ENCODE results near the gene GLI3. TPM values are rescaled to one million over a fixed set of nuclear protein-coding genes. Genes with fewer than 3 reads are reported as not detected.

GLI3 gene
- total and polyA plus RNA-seq, 9 donors: 7.6 to 25.2 (median 15.6) TPM

- no peak for DNase-seq
- H3K27me3 ChIP-seq (ENCODE audit: control insufficient read depth, insufficient read depth, low read length): no peaks in the 10 kb centered on the region
- H3K36me3 ChIP-seq (ENCODE audit: control insufficient read depth, insufficient read depth, low read length): peaks cover 2% of the 10 kb centered on the region
- no peak overlapping the region for H3K4me3 ChIP-seq (ENCODE audit: low read length)
- H3K27ac ChIP-seq (ENCODE audit: low read length): no peak overlapping the region
- no peaks in the 10 kb centered on the region for H3K9me3 ChIP-seq (replicated peaks; ENCODE audit: control insufficient read depth, low read depth, low read length)
- 100% methylated on average over 1 of the region's 4 CpGs for WGBS (ENCODE audit: insufficient coverage)
- no peaks in the 10 kb centered on the region for H3K4me1 ChIP-seq (ENCODE audit: control insufficient read depth, insufficient read depth, low read length)
Measured at GRCh38 chr7:42117201-42117600, 119.8 kb downstream of the GLI3 start.

DNA sequence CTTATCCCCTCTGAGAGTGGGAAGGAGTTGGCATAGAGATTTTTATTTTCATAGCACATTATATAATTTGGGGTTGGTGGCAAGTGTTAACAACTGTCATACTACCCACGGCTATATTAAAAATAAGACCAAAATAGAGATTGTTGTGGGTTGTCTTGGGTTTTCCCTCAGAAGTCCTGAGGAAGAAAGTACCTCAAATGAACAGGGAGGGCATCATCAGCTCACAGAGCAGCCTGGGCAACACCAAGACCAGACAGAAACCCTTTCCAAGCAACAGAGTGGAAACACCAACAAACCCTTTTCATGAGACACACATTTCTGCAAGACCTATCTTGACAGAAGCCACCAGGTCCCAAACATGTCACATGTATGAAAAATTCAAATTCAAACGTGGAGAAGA is 121.2 kb downstream of the GLI3 start:
- H3K4me1 ChIP-seq (ENCODE audit: control insufficient read depth, insufficient read depth, low read length): no peaks in the 10 kb centered on the region
- no peaks in the 10 kb centered on the region for H3K9me3 ChIP-seq (replicated peaks; ENCODE audit: control insufficient read depth, low read depth, low read length)
- H3K27ac ChIP-seq (ENCODE audit: low read length): no peak overlapping the region
- peaks cover 2% of the 10 kb centered on the region for H3K36me3 ChIP-seq (ENCODE audit: control insufficient read depth, insufficient read depth, low read length)
- DNase-seq: no peak
- H3K4me3 ChIP-seq (ENCODE audit: low read length): no peak overlapping the region
- H3K27me3 ChIP-seq (ENCODE audit: control insufficient read depth, insufficient read depth, low read length): no peaks in the 10 kb centered on the region
- WGBS (ENCODE audit: insufficient coverage): no CpG with 5 or more reads among the region's 2 CpGs

- Histone ChIP-seq H3K4me1 (ENCODE audit: control insufficient read depth, insufficient read depth, low read length) (peaks cover 37% of the 10 kb centered on the region), H3K36me3 (ENCODE audit: control insufficient read depth, insufficient read depth, low read length) (no peaks in the 10 kb centered on the region), H3K9me3 (replicated peaks; ENCODE audit: control insufficient read depth, low read depth, low read length) (no peaks in the 10 kb centered on the region), H3K27ac (ENCODE audit: low read length) (no peak overlapping the region), H3K4me3 (ENCODE audit: low read length) (no peak overlapping the region), H3K27me3 (ENCODE audit: control insufficient read depth, insufficient read depth, low read length) (no peaks in the 10 kb centered on the region)
- no CpG with 5 or more reads among the region's 5 CpGs for WGBS (ENCODE audit: insufficient coverage)
- DNase-seq: no peak
Measured at GRCh38 chr7:42110333-42110732, 126.7 kb downstream of the GLI3 start.

- no peak overlapping the region for H3K4me3 ChIP-seq (ENCODE audit: low read length)
Measured at GRCh38 chr7:42108803-42109528, 128.0 kb downstream of the GLI3 start.

GRCh38 chr7:42107484-42108240 is 129.3 kb downstream of the GLI3 start:
- Histone ChIP-seq H3K27ac (ENCODE audit: low read length) (peak overlapping the region; percentile 15), H3K27me3 (ENCODE audit: control insufficient read depth, insufficient read depth, low read length) (no peaks in the 10 kb centered on the region), H3K4me3 (ENCODE audit: low read length) (no peak overlapping the region), H3K36me3 (ENCODE audit: control insufficient read depth, insufficient read depth, low read length) (no peaks in the 10 kb centered on the region), H3K4me1 (ENCODE audit: control insufficient read depth, insufficient read depth, low read length) (peaks cover 40% of the 10 kb centered on the region), H3K9me3 (replicated peaks; ENCODE audit: control insufficient read depth, low read depth, low read length) (no peaks in the 10 kb centered on the region)
- WGBS (ENCODE audit: insufficient coverage): 50% methylated on average over 1 of the region's 10 CpGs
- DNase-seq: peak; percentile 86

More at GRCh38 chr7:42108803-42109528, 128.0 kb downstream of the GLI3 start:
- 80% methylated on average over 6 of the region's 7 CpGs for WGBS (ENCODE audit: insufficient coverage)
- no peak overlapping the region for H3K27ac ChIP-seq (ENCODE audit: low read length)
- H3K27me3 ChIP-seq (ENCODE audit: control insufficient read depth, insufficient read depth, low read length): no peaks in the 10 kb centered on the region
- peaks cover 37% of the 10 kb centered on the region for H3K4me1 ChIP-seq (ENCODE audit: control insufficient read depth, insufficient read depth, low read length)
- peak; percentile 32 for DNase-seq
- no peaks in the 10 kb centered on the region for H3K36me3 ChIP-seq (ENCODE audit: control insufficient read depth, insufficient read depth, low read length)
- no peaks in the 10 kb centered on the region for H3K9me3 ChIP-seq (replicated peaks; ENCODE audit: control insufficient read depth, low read depth, low read length)

DNA sequence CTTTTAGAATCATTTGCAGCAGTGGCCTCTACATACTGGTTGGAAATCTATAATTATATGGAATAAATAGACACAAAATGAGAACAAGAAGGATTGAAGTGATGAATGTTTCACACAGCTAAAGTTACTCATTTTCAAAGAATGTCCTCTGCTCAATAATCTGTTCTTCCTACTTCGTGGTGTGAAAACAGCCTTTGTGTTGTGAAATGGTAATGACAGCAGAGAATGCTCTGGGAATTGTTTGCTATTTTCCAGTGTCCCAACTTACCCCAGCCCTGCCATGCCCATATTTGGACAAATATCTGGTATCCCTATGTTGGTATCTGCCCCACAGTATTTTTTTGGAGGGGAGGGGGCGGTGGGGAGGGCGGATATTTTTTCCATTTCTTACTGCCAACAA is 130.4 kb downstream of the GLI3 start:
- WGBS (ENCODE audit: insufficient coverage): 82% methylated on average over 2 of the region's 3 CpGs
- H3K27me3 ChIP-seq (ENCODE audit: control insufficient read depth, insufficient read depth, low read length): no peaks in the 10 kb centered on the region
- H3K4me3 ChIP-seq (ENCODE audit: low read length): no peak overlapping the region
- H3K36me3 ChIP-seq (ENCODE audit: control insufficient read depth, insufficient read depth, low read length): peaks cover 2% of the 10 kb centered on the region
- DNase-seq: no peak
- H3K27ac ChIP-seq (ENCODE audit: low read length): peak overlapping the region; percentile 51
- peaks cover 42% of the 10 kb centered on the region for H3K4me1 ChIP-seq (ENCODE audit: control insufficient read depth, insufficient read depth, low read length)
- H3K9me3 ChIP-seq (replicated peaks; ENCODE audit: control insufficient read depth, low read depth, low read length): no peaks in the 10 kb centered on the region

GRCh38 chr7:42105554-42106358 is 131.3 kb downstream of the GLI3 start:
- Histone ChIP-seq H3K4me1 (ENCODE audit: control insufficient read depth, insufficient read depth, low read length) (peaks cover 42% of the 10 kb centered on the region), H3K4me3 (ENCODE audit: low read length) (no peak overlapping the region), H3K27ac (ENCODE audit: low read length) (peak overlapping the region; percentile 55), H3K27me3 (ENCODE audit: control insufficient read depth, insufficient read depth, low read length) (no peaks in the 10 kb centered on the region), H3K36me3 (ENCODE audit: control insufficient read depth, insufficient read depth, low read length) (peaks cover 2% of the 10 kb centered on the region), H3K9me3 (replicated peaks; ENCODE audit: control insufficient read depth, low read depth, low read length) (no peaks in the 10 kb centered on the region)
- WGBS (ENCODE audit: insufficient coverage): 21% methylated on average over 5 of the region's 12 CpGs
- DNase-seq: peak; percentile 64

DNA sequence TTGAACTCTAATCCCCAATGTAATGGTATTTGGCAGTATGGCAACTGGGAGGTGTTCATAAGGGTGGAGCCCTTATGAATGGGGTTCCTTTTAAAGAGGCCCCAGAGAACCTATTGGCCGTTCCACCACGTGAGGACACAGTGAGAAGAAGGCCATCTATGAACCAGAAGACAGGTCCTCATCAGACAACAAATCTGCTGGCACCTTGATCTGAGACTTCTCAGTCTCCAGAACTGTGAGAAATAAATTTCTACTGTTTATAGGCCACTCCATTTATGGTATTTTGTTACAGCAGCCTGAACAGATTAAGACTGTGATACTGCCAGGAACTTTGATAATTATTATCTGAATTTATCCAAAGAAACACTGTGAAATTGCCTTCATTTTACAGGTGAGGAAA is 132.3 kb downstream of the GLI3 start:
- no CpG with 5 or more reads among the region's 2 CpGs for WGBS (ENCODE audit: insufficient coverage)
- Histone ChIP-seq H3K4me3 (ENCODE audit: low read length) (no peak overlapping the region), H3K9me3 (replicated peaks; ENCODE audit: control insufficient read depth, low read depth, low read length) (no peaks in the 10 kb centered on the region), H3K27me3 (ENCODE audit: control insufficient read depth, insufficient read depth, low read length) (no peaks in the 10 kb centered on the region), H3K36me3 (ENCODE audit: control insufficient read depth, insufficient read depth, low read length) (peaks cover 2% of the 10 kb centered on the region), H3K27ac (ENCODE audit: low read length) (no peak overlapping the region), H3K4me1 (ENCODE audit: control insufficient read depth, insufficient read depth, low read length) (peaks cover 42% of the 10 kb centered on the region)
- peak; percentile 38 for DNase-seq

DNA sequence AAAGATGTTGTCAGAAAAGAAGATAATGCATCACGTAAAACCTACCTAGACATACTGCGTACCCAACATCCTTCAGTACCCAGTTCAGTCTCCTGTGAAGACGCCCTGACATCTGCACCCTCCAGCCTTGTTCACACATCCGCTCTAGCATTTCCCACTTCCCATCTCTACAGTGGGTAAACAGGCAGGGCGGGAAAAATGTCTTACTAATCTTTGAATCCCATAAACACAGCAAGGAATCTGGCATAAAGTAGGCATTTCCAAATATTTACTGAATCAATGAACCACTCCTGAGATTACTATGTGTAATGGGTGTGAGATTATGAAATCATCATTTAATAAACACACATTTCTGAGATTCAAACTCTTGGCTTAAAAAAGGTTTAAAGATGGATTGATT is 132.8 kb downstream of the GLI3 start:
- Histone ChIP-seq H3K27ac (ENCODE audit: low read length) (no peak overlapping the region), H3K4me1 (ENCODE audit: control insufficient read depth, insufficient read depth, low read length) (peaks cover 38% of the 10 kb centered on the region), H3K9me3 (replicated peaks; ENCODE audit: control insufficient read depth, low read depth, low read length) (no peaks in the 10 kb centered on the region), H3K4me3 (ENCODE audit: low read length) (no peak overlapping the region), H3K36me3 (ENCODE audit: control insufficient read depth, insufficient read depth, low read length) (peaks cover 2% of the 10 kb centered on the region), H3K27me3 (ENCODE audit: control insufficient read depth, insufficient read depth, low read length) (no peaks in the 10 kb centered on the region)
- DNase-seq: no peak
- 90% methylated on average over 3 of the region's 5 CpGs for WGBS (ENCODE audit: insufficient coverage)

- H3K4me3 ChIP-seq (ENCODE audit: low read length): no peak overlapping the region
- no peaks in the 10 kb centered on the region for H3K9me3 ChIP-seq (replicated peaks; ENCODE audit: control insufficient read depth, low read depth, low read length)
- peaks cover 2% of the 10 kb centered on the region for H3K36me3 ChIP-seq (ENCODE audit: control insufficient read depth, insufficient read depth, low read length)
- no peaks in the 10 kb centered on the region for H3K27me3 ChIP-seq (ENCODE audit: control insufficient read depth, insufficient read depth, low read length)
- no CpG with 5 or more reads among the region's 2 CpGs for WGBS (ENCODE audit: insufficient coverage)
- H3K4me1 ChIP-seq (ENCODE audit: control insufficient read depth, insufficient read depth, low read length): peaks cover 36% of the 10 kb centered on the region
- no peak overlapping the region for H3K27ac ChIP-seq (ENCODE audit: low read length)
- DNase-seq: peak; percentile 28
Measured at GRCh38 chr7:42103456-42103855, 133.6 kb downstream of the GLI3 start.
